ENCODE results near the gene PACS2.
"Not testable (repeated sequence)": the region's sequence is repeated elsewhere in the genome, so short reads cannot be mapped to it uniquely, and the experiment has no call there.

PACS2 gene

DNA sequence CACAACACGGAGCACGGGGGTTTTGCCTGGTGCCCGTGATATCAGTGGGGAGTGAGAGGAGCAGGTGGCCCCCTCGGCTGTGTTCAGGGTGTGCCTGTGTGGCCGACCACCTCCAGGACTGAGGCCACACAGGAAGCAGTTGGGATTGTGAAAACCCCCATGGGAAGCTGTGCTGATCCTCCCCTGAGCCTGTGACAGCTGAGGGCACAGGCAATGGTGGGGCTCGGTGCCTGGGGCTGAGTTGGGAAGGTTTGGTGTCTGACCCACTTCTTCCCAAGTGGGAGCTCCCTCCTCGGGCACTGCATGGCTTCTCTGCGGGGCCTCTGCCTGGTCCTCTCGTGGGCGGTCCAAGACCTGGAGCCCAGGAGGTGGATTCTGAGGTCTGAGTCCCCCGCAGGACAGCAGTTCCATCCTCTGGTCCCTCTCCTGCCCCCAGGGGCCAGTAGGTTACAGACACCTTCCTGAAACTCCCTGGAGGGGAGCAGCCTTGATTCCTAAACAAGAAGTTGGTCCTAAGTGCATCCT is 17.9 kb downstream of the PACS2 start:
- DNase-seq (ENCODE audit: low read depth in 2 of 2): no peak

DNA sequence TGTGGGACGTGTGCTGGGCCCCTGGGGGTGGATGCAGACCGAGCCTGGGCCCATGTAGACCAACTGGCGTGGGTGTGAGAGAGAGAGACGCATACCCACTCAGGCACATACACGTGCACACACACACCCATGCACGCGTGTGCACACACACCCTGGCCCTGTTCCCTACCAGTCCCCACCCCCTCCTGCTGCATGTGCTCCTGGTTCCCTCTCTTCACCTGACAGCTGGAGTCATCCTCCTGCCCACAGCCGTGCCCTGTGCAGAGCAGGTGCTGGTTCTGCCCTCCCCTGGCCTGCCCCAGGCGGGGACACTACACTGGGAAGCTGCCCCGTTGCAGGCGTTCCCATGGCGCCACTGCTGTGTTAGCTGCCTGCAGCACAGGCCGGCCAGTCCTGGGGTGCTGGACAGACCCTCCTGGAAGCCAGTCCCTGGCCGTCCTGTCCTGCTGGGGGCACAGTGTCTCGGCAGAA is 18.5 kb downstream of the PACS2 start:
- no peak for DNase-seq (ENCODE audit: low read depth in 2 of 2)

DNA sequence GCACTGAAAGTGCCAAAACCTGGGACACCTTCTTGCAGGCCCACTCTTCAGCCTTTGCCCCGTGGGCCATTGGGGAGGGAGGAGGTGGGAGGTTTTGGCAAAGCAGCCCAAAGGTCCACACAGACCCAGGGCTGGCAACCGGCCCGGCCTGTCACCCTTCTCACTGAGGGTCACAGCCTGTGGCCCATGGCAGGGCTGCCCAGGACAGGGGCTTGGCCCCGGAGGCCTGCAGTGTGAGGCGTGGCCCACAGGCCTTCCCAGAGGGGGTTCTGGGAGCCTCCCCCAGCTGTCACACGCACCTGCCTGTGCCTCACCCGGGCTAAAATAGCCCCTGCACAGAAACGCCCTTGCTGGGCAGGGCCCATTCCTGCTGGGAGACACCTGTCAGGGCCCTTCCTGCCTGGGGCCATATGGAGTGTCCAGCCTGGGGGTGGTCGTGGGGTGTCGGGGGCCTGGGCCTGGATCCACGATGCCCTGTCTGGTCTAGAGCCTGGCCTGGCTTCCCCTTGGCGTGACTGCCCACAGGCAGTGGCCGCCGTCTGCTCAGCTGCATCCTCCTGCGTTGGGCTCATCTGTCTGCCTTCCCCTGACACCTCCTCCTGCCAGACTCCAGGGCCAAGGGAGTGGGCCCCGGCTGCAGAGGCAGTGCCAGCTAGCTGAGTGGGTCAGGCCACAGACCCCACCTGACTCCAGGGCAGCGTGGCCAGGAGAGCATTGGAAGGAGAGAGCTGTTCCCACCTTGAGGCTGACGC is 19.2 kb downstream of the PACS2 start:
- no peak for DNase-seq (ENCODE audit: low read depth in 2 of 2)

GRCh38 chr14:105334383-105335230 is 20.1 kb downstream of the PACS2 start:
- no peak for DNase-seq (ENCODE audit: low read depth in 2 of 2)

- not testable (repeated sequence) for DNase-seq (ENCODE audit: low read depth in 2 of 2)
Measured at GRCh38 chr14:105335231-105335542, 20.6 kb downstream of the PACS2 start.

DNA sequence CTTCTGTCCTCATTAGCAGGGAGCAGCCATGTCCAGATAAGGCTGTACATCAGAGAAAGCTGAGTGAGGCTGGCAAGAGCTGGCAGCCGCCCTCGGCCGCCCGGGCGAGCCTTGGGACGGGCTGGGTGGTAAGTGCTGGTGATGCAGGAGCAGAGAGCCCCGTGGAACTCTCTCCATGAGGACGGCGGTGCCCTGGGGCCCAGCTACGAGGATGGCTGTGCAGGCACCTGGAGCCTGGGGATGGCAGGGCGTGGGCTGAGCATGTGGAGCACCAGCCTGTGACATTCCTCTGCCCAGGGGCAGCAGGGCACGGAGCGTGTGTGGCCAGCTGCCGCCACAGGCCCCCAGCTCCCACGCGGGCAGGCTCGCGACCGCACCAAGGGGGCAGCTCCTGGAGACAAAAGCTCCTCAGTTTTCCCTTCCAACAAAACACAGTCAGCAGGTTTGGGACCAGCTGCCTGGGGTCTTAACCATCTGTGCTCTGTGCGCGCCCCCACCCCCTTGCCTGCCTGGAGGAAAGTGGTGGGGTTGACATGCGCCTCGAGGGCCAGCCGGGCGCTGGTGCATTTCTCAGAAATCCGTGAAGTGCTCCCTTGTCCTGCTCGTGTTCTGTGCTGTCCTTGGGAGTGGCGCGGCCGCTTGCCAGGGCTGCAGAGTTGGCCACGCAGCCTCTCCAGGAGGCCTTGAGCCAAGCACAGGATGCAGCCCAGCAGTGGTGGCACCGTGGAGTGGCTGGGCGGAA is 21.4 kb downstream of the PACS2 start:
- DNase-seq (ENCODE audit: low read depth in 2 of 2): no peak

- no peak for DNase-seq (ENCODE audit: low read depth in 2 of 2)
Measured at GRCh38 chr14:105336477-105337287, 22.1 kb downstream of the PACS2 start.

DNA sequence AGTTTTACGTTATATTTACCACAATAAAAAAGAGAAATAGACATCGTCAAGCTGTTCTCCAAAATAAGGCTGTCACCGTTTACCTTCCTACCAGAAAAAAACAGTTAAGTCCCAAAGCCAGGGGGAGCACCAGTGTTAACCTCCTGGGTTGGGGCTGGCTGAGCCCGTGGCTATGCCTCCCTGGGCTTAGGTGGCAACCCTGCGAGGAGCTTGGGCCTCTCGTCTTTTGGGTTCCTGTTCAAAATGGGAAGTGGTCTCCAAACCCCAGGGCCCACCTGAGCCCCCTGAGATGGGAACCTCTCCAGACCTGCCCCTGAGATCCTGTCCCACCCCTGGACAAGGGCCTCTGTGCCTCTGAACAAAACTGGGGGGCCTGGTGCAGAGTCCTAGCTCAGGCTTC is 22.9 kb downstream of the PACS2 start:
- no peak for DNase-seq (ENCODE audit: low read depth in 2 of 2)

DNA sequence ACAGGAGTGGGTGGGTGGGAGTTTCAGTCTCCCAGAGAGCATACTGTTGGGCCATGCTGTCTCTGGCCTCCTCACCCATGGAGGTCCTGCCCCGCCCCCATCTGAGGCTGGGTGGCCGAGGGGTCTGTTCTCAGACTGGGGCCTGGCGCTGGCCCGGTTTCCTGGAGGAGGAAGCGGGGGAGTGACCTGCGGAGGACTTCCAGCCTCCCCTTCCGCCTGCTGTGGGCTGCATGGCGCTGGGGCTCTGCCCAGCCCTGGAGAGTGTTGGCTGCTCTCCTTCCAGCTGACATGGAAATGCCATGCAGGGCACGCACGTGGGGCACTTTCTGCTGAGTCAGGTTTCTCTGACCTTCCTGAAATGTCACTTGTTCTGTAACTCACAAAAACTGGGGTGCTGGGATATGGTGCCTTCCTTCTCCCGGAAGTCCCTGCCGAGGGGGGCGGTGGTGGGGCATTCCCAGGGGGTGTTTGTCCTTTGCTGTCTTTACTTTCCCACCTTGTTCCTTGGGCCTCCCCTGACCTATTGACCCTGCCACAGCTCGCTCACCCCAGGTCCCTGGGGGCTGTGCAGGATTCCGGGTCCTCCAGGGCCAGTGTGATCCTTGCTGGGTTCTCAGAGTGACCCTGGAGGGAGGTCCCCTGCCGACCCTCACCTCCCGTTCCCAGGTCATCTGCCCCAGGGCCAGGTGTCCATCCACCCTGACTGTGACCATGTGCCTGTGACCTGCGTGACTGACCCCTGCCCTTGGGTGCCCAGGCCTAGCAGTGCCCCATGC is 23.6 kb downstream of the PACS2 start:
- no peak for DNase-seq (ENCODE audit: low read depth in 2 of 2)

DNA sequence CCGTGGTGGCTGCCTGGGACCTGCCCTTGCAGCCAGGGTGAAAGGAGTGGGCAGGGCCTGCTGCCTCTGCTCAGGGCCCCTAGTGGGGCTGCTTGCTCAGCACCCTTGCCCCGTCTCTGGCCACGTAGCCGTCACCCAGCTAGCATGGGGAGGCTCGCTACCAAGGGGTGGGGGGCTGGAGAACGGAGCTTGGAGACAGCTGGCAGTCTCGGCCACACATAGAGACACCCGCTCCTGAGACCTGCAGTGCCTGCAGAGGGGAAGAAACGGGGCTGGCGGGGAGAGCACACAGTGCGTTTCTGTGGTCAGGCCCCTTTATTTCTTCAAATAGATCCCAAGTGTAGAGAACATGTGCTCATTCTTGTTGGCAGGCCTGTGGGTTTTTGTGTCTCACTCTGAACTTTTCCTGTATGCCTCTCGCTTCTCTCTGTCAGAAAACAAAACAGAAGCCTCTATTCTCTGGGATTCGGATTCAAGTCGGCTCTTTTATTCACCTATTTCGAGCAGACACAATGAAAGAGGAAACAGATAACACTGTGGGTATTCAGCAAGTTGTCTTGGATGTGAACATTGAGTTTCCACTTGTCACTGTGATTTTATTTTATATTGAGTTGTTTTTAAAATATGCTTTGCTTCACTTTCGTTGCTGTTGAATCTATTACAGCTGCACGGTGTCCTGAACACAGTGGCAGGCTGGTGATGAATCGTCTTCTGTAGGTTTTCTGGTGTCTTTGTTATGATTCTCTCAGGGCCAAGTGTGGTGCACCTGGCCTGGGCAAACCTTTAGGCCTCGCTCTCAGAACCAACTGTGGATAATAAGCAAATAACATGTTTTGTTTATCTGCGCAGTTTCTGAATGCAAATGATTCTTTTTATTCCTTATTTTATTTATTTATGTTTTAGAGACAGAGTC is 26.5 kb downstream of the PACS2 start:
- no peak for DNase-seq (ENCODE audit: low read depth in 2 of 2)

DNA sequence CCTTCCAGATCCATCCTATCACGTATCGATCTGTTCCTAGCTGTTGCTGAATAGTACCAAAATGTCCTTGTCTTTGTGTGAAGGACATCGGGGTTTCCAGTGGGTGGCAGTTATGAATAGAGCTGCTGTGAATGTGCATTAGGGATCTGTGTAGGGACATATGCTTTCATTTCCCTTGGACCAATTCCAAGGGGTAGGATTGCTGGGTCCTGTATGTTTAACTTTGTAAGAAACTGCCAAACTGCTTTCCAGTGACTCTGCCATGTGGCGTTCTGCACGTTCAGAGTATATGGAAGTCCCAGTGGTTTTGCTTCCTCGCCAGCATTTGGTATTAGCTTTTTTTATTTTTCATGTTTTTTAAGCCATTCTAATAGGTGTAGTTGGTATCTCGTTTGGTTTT is 28.6 kb downstream of the PACS2 start:
- DNase-seq (ENCODE audit: low read depth in 2 of 2): no peak

- DNase-seq (ENCODE audit: low read depth in 2 of 2): no peak
Measured at GRCh38 chr14:105346200-105346533, 31.6 kb downstream of the PACS2 start.

DNA sequence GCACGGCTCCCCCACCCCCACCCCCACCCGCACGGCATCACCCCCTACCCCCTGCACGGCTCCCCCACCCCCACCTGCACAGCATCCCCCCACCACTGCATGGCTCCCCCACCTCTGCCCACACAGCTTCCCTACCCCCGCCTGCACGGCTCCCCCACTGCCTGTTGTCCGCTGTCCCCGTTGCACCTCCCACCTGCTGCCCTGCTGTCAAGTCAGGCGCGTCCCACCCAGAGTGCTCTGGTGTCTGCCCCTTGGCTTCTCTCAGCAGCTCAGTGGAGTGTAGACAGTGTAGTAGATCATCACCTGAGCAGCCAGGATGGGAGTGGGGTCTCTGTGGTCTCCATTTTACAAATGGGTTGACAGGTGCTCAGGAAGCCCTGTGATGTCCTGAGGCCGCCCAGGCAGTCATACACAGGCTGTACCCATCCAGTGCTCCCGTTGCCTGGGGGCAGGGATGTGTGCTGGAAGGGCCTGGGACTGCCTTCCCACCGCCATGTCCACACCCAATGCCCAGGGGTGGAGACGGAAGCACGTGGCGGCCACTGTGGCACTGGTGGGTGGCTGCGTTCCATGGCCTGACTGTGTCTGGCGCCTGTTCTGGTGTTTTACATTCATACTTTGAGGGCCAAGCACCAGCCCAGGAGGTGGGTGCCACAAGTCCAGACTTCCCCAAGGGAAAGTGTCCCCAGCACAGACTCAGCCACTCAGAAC is 32.5 kb downstream of the PACS2 start:
- DNase-seq (ENCODE audit: low read depth in 2 of 2): no peak

GRCh38 chr14:105347587-105347968 is 33.0 kb downstream of the PACS2 start:
- no peak for DNase-seq (ENCODE audit: low read depth in 2 of 2)

- DNase-seq (ENCODE audit: low read depth in 2 of 2): no peak
Measured at GRCh38 chr14:105348169-105348944, 33.8 kb downstream of the PACS2 start.

DNA sequence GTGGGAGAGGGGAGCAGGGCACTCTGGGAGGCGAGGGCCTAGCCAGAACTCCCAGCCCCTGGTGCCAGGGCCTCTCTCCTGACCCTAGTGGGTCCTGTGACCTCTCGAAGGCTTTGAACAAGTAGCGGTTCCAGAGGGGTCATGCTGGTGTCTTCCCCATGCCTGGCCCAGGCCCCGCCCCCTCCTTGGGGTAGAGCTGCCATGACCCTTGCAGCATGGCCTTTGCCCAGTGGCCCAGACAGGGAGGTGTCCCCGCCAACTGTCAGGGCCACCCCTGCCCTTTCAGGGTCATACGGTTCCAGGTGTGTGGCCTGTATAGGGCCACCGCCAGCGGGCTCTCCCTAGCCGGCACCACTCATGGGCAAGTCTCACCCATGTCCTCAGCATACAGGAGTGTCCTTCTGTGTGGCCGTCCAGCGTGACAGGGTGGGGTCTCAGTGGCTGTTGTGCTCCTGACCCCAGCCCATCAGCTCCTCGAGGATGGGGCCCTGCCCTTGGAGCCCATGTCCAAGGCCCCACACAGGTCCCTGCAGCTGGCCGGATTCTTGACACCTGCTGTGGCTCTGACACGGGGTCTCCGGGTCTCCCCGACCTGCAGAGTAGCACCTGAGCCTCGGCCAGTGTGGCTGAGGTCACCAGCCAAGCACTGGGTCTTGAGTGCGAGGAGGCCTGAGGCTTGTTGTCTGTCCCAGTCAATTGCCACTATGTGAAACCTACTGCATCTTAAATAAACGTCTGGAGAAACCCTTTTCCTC is 34.6 kb downstream of the PACS2 start:
- no peak for DNase-seq (ENCODE audit: low read depth in 2 of 2)

GRCh38 chr14:105349992-105350391 is 35.4 kb downstream of the PACS2 start:
- DNase-seq (ENCODE audit: low read depth in 2 of 2): no peak

Data from activated CD4-positive, alpha-beta T cell treated with anti-CD3 and anti-CD28 coated beads for 24 hours (primary cell).